Endothelial cell of umbilical vein (primary cell): ENCODE data around the gene ANKRD45.

ENCODE experiments used
- CTCF ChIP-seq, 2 donors: IDR thresholded peaks; 1 replicate in 1 of 2; 2 replicates in 1 of 2; pipeline ENCODE4 v1.5.1; 2011; ENCODE audit warnings: low read length in 2 of 2, mild to moderate bottlenecking in 2 of 2, moderate library complexity in 2 of 2, control low read depth in 1 of 2, inconsistent platforms in 1 of 2, low read depth in 1 of 2; ENCODE audit not compliant: insufficient read depth in 1 of 2; ENCODE audit errors: extremely low read depth in 1 of 2
- EZH2 ChIP-seq: IDR thresholded peaks from 2 replicates; pipeline ENCODE4 v1.6.1; 2012; ENCODE audit warnings: borderline replicate concordance, low read depth, mild to moderate bottlenecking, moderate library complexity, low read length, inconsistent platforms; ENCODE audit not compliant: severe bottlenecking
- JUN ChIP-seq: IDR thresholded peaks from 2 replicates; pipeline ENCODE4 v1.6.1; 2011; ENCODE audit warnings: borderline replicate concordance, low read depth; ENCODE audit not compliant: insufficient read length, insufficient read depth
- POLR2A ChIP-seq: IDR thresholded peaks from 2 replicates; pipeline ENCODE4 v1.6.1; 2012; ENCODE audit warnings: low read depth, mild to moderate bottlenecking, control low read depth, low read length

GRCh38 chr1:173661271-173661670 lies 8.4 kb downstream of the ANKRD45 start:
- TF ChIP-seq CTCF (IDR thresholded peaks at IDR 0.05; ENCODE audit: extremely low read depth in 1 of 2, insufficient read depth in 1 of 2, low read depth in 1 of 2, low read length in 2 of 2), result no peak
- TF ChIP-seq POLR2A, result no peak
- no peak for TF ChIP-seq EZH2
- TF ChIP-seq JUN, result no peak
